DMS53 treated with DMSO at 0.1 percent for 48 hours (cell line): ENCODE results near the gene MBD3L1.

ENCODE experiments used
- DNase-seq: peaks from one replicate; lab custom pipeline; 2025; ENCODE audit not compliant: unreplicated experiment; lab: John Stamatoyannopoulos, UW

MBD3L1 gene

GRCh38 chr19:8832132-8833021, at the start of gene MBD3L1, which contains the start of gene ZNF558:
Gene MBD3L1 (plus strand): TSS chr19:8832377. CDS start chr19:8842679, 10,302 bp downstream.
Gene ZNF558 (minus strand): TSS chr19:8832304. CDS start chr19:8822659, 9,645 bp downstream.
- DNase-seq, result no peak

- no peak for DNase-seq
Observed at GRCh38 chr19:8794823-8795222, 37.4 kb upstream of the MBD3L1 start.

- DNase-seq, result no peak
Observed at GRCh38 chr19:8806661-8807060, 25.5 kb upstream of the MBD3L1 start.

- no peak for DNase-seq
Observed at GRCh38 chr19:8811315-8812172, 20.6 kb upstream of the MBD3L1 start.

GRCh38 chr19:8814176-8814575, 18.0 kb upstream of the MBD3L1 start:
- no peak for DNase-seq

- DNase-seq, result no peak
Observed at GRCh38 chr19:8815780-8816179, 16.4 kb upstream of the MBD3L1 start.

- no peak for DNase-seq
Observed at GRCh38 chr19:8820234-8820633, 11.9 kb upstream of the MBD3L1 start.

- DNase-seq, result no peak
Observed at GRCh38 chr19:8821748-8822241, 10.4 kb upstream of the MBD3L1 start.

GRCh38 chr19:8826371-8826770, 5.8 kb upstream of the MBD3L1 start:
- no peak for DNase-seq

GRCh38 chr19:8827277-8827676, 4.9 kb upstream of the MBD3L1 start:
- DNase-seq, result no peak

GRCh38 chr19:8831373-8831772, 804 bp upstream of the MBD3L1 start:
- DNase-seq, result no peak

- DNase-seq, result no peak
Observed at GRCh38 chr19:8831832-8832131, 395 bp upstream of the MBD3L1 start.

GRCh38 chr19:8835446-8835845, 3.3 kb downstream of the MBD3L1 start:
- no peak for DNase-seq

GRCh38 chr19:8835877-8836276, 3.7 kb downstream of the MBD3L1 start:
- no peak for DNase-seq

- DNase-seq, result no peak
Observed at GRCh38 chr19:8840708-8841107, 8.5 kb downstream of the MBD3L1 start.

GRCh38 chr19:8846819-8847218, 14.6 kb downstream of the MBD3L1 start:
- DNase-seq, result no peak

- DNase-seq, result no peak
Observed at GRCh38 chr19:8849232-8849631, 17.1 kb downstream of the MBD3L1 start.

GRCh38 chr19:8850488-8850887, 18.3 kb downstream of the MBD3L1 start:
- no peak for DNase-seq

GRCh38 chr19:8858260-8858659, 26.1 kb downstream of the MBD3L1 start:
- DNase-seq, result no peak

- DNase-seq, result no peak
Observed at GRCh38 chr19:8866344-8866743, 34.2 kb downstream of the MBD3L1 start.

- DNase-seq, result no peak
Observed at GRCh38 chr19:8877854-8878705, 45.9 kb downstream of the MBD3L1 start.
